ENCODE data around the gene SEMA3A.

SEMA3A gene

GRCh38 chr7:83918142-83918541, 276.4 kb downstream of the SEMA3A start:
- no peak for DNase-seq

- DNase-seq = no peak
Measured at GRCh38 chr7:83913174-83913573, 281.4 kb downstream of the SEMA3A start.

GRCh38 chr7:83908526-83908925, 286.1 kb downstream of the SEMA3A start:
- no peak for DNase-seq
